Activated CD8-positive, alpha-beta T cell treated with anti-CD3 and anti-CD28 coated beads for 36 hours (primary cell): ENCODE results near the gene SLX9. TPM values are rescaled to one million over a fixed set of nuclear protein-coding genes. Genes with fewer than 3 reads are reported as not detected.

Source experiments
- ATAC-seq: fragments of 200-7000 bp; cut with Tn5 transposase; one replicate; pipeline ENCODE4 v1.10.0; 2021; ENCODE audit warnings: mild to moderate bottlenecking, moderate library complexity
- CTCF ChIA-PET: fragments of 350-600 bp; sonication (Branson Sonifier 250); formaldehyde crosslinking; loops from one replicate; lab custom pipeline; 2021; ENCODE audit warnings: antibody characterized with exemption; lab: Charles Lee
- POLR2A ChIA-PET: fragments of 350-600 bp; sonication (Branson Sonifier 250); formaldehyde crosslinking; loops from one replicate; lab custom pipeline; 2021; ENCODE audit warnings: antibody characterized with exemption; lab: Charles Lee
- DNase-seq: peaks from one replicate; pipeline ENCODE4 v3.0.0-alpha.2; 2020
- H3K27ac Mint-ChIP-seq: one replicate; pipeline ENCODE4 v1.8.0; 2021; ENCODE audit warnings: mild to moderate bottlenecking, mixed read lengths
- H3K27me3 Mint-ChIP-seq: one replicate; pipeline ENCODE4 v1.8.0; 2021; ENCODE audit warnings: mixed read lengths
- H3K36me3 Mint-ChIP-seq: one replicate; pipeline ENCODE4 v1.8.0; 2021; ENCODE audit warnings: low read depth, mixed read lengths
- H3K4me1 Mint-ChIP-seq: one replicate; pipeline ENCODE4 v1.8.0; 2021; ENCODE audit warnings: low read depth, mixed read lengths
- H3K4me3 Mint-ChIP-seq: one replicate; pipeline ENCODE4 v1.8.0; 2021; ENCODE audit warnings: mild to moderate bottlenecking, moderate library complexity, mixed read lengths
- H3K9me3 Mint-ChIP-seq: one replicate; pipeline ENCODE4 v1.8.0; 2021; ENCODE audit warnings: mixed read lengths
- intact Hi-C: fragments of 100-400 bp; cut with micrococcal nuclease; formaldehyde crosslinking; loops from one replicate; pipeline ENCODE4 v1.10.0; 2022
- total RNA-seq, 2 experiments: library from RNA; stranded (reverse); gene quantifications; one replicate each; pipeline ENCODE4 v1.2.3, GENCODE V29; 2021
- TF ChIP-seq, protein P1 (sequence below): fragments of 200-600 bp; IDR thresholded peaks from one replicate; pipeline ENCODE4 v1.8.0; 2022; ENCODE audit warnings: antibody characterized with exemption, mild to moderate bottlenecking

Gene SLX9
- total RNA-seq, 2 experiments from 2014 or later: 76.0 to 76.5 TPM

DNA sequence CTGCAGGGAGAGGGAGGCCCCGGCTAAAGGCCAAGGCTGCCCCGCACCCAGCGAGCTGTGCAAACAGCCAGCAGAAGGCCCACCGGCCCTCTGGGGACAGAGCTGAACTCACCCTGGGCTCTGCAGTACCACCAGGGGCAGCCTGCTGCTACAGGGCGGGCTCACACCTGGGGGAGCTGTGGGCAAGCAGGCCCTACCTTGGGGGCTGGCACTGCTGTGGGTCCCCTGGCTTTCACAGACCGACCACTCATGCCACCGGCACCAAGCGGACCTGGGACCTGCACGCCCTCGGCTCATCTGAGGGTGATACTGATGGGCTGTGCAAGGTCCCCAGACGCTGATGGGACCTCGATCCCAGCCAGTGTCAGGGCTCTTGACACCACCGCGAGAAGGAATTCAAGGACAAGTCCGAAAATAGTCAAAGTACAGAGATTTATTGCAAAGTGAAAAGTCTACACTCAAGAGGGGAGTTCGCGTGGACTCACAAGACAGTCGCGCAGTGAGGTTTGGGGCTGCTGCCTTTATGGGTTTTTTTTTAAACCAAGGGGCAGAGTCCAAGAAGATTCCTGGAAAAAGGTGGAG, 73.5 kb downstream of the SLX9 start:
- TF ChIP-seq, protein P1, sequence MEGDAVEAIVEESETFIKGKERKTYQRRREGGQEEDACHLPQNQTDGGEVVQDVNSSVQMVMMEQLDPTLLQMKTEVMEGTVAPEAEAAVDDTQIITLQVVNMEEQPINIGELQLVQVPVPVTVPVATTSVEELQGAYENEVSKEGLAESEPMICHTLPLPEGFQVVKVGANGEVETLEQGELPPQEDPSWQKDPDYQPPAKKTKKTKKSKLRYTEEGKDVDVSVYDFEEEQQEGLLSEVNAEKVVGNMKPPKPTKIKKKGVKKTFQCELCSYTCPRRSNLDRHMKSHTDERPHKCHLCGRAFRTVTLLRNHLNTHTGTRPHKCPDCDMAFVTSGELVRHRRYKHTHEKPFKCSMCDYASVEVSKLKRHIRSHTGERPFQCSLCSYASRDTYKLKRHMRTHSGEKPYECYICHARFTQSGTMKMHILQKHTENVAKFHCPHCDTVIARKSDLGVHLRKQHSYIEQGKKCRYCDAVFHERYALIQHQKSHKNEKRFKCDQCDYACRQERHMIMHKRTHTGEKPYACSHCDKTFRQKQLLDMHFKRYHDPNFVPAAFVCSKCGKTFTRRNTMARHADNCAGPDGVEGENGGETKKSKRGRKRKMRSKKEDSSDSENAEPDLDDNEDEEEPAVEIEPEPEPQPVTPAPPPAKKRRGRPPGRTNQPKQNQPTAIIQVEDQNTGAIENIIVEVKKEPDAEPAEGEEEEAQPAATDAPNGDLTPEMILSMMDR: no peak

DNA sequence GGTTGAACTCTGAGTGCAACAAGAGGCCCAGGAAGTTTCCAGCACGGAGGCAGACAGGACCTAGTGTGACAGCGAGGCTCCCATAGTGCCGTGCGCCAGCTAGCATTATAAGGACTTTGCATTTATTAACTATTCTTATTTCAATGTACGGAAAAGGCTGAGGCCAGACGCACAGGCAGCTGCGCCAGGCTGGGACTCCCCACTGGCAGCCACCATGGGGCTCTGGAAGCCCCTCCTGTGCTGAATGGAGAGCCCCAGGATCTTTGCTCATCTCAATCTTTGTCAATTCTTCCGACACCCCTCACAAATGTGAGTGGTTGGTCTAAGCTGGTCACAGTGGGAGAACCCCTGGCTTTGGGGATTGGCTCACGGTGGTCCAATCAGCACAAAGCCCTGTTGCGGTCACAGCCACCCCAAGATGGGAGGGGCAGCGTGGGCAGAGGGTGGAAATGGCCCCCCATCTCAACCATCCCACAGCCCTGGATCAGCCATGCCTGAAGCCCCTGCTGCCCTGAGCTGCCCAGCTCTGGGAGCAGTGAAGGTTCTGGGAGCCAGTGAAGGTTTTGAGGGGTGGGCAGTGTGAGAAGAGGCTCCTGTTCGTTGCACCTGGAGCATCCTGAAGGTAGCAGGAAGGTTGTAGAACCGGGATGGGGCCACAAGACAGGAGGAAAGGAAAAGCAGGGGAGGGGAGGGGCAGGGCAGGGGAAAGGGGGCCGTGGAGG, 75.1 kb downstream of the SLX9 start:
- H3K4me3 Mint-ChIP-seq: no peak overlapping the region
- DNase-seq (no peak), ATAC-seq (no peak)
- TF ChIP-seq, protein P1: no peak
- H3K4me1 Mint-ChIP-seq: peaks cover 4% of the 10 kb centered on the region
- H3K27me3 Mint-ChIP-seq: peaks cover 28% of the 10 kb centered on the region
- ChIA-PET POLR2A (no interaction called here), CTCF (interaction anchor here (1.4 kb wide), 1 partner anchor 123 kb away, joined by 4 read pairs; no protein-coding TSS in a partner anchor)
- no peak overlapping the region for H3K27ac Mint-ChIP-seq
- no peaks in the 10 kb centered on the region for H3K9me3 Mint-ChIP-seq
- intact Hi-C loops: no loop called here
- no peaks in the 10 kb centered on the region for H3K36me3 Mint-ChIP-seq

More for the DNA sequence above, 73.5 kb downstream of the SLX9 start:
- ChIA-PET CTCF (interaction anchor here (1.2 to 1.3 kb wide), 2 partner anchors 115 to 125 kb away, joined by 3 to 4 read pairs; no protein-coding TSS in a partner anchor), POLR2A (no interaction called here)
- H3K4me3 Mint-ChIP-seq: no peak overlapping the region
- no peaks in the 10 kb centered on the region for H3K9me3 Mint-ChIP-seq
- intact Hi-C loops: no loop called here
- peaks cover 4% of the 10 kb centered on the region for H3K4me1 Mint-ChIP-seq
- no peaks in the 10 kb centered on the region for H3K36me3 Mint-ChIP-seq
- H3K27me3 Mint-ChIP-seq: peaks cover 32% of the 10 kb centered on the region
- no peak for ATAC-seq
- no peak for DNase-seq
- H3K27ac Mint-ChIP-seq: no peak overlapping the region

DNA sequence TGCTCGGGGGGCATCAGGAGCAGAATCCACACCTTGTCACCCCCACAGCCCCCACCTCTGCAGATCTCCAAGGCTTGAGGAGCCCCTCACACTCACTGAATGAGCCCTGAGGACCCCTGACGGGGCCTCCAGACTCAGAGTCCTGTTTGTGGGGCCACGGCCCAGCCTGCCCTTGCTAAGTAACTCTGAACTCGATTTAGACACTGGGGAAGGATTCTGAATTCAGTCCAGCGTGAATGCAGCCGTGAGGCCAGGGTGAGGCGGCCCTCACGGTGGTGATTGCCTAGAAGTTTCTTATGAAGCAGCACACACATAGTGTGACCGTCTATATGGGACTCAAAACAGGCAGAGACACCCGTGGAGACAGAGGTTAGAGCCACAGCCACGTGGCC, 75.6 kb downstream of the SLX9 start:
- POLR2A ChIA-PET: no interaction called here
- no peaks in the 10 kb centered on the region for H3K36me3 Mint-ChIP-seq
- no peak overlapping the region for H3K27ac Mint-ChIP-seq
- DNase-seq: no peak
- TF ChIP-seq, protein P1: no peak
- no peaks in the 10 kb centered on the region for H3K9me3 Mint-ChIP-seq
- peaks cover 26% of the 10 kb centered on the region for H3K27me3 Mint-ChIP-seq
- ATAC-seq: no peak
- peaks cover 4% of the 10 kb centered on the region for H3K4me1 Mint-ChIP-seq
- CTCF ChIA-PET: interaction anchor here (1.0 to 2.2 kb wide), 3 partner anchors 113 to 123 kb away, joined by 3 to 9 read pairs (median 4); no protein-coding TSS in a partner anchor
- H3K4me3 Mint-ChIP-seq: no peak overlapping the region
- intact Hi-C loops: no loop called here

DNA sequence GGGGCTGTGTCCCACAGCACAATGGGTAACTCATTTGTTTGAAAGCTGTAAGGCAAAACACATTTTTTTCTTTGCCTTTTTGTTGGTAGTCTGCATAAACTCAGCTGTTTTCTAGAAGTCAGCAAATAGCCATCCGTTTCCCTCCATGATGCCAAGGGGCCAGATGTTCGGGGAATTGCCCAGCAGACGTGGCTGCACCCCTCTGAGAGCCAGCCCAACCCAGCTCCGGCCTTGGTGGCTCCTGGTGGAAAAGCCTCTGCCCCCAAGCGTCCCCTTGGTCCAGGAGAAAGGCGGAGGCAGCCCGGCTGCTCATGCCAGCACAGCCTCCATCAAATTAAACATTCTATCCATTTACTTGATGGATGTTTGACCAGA, 76.2 kb downstream of the SLX9 start:
- ChIA-PET CTCF (interaction anchor here (1.0 to 2.2 kb wide), 2 partner anchors 113 to 121 kb away, joined by 3 to 9 read pairs; no protein-coding TSS in a partner anchor), POLR2A (no interaction called here)
- ATAC-seq (no peak), DNase-seq (no peak)
- Mint-ChIP-seq H3K36me3 (no peaks in the 10 kb centered on the region), H3K27me3 (peaks cover 27% of the 10 kb centered on the region), H3K27ac (no peak overlapping the region), H3K9me3 (no peaks in the 10 kb centered on the region), H3K4me3 (no peak overlapping the region), H3K4me1 (peaks cover 4% of the 10 kb centered on the region)
- intact Hi-C loops: no loop called here
- TF ChIP-seq, protein P1: no peak
